ENCODE results near the gene MRPL21. TPM values are rescaled to one million over a fixed set of nuclear protein-coding genes. Genes with fewer than 3 reads are reported as not detected.

The MRPL21 gene
- total and polyA plus RNA-seq, 4 donors = 27.0 to 101 (median 58.3) TPM

DNA sequence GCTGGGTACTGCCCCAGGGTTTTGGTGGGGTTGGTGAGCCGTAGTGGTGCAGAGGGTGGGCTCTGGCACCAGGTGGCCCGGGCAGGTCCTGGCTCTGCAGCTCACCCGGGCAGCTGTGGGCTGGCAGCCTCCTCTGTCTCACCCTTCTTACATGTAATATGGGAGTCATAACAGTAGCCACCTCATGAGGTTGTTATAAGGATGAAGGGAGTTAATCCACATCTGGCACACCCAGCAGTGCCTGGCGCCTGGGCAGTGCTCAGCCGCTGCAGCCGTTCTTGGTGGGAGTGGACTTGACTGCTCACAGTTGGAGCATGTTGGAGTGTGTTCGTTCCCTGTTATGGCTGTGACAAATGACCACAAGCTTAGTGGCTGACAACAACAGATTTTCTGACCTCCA is 28.7 kb upstream of the MRPL21 start:
- Histone ChIP-seq H3K9me3 (ENCODE audit: control insufficient read depth in 4 of 4, insufficient read depth in 3 of 4, low read length in 3 of 4) (no peaks in the 10 kb centered on the region), H3K4me3 (no peak overlapping the region), H3K4me1 (ENCODE audit: control insufficient read depth in 5 of 5, insufficient read depth in 5 of 5, low read length in 5 of 5) (peaks cover 0 to 15% (median 3%) of the 10 kb centered on the region in 5 donors), H3K27ac (ENCODE audit: low read depth in 1 of 2, low read length in 1 of 2) (no peak overlapping the region), H3K36me3 (ENCODE audit: control insufficient read depth in 4 of 4, insufficient read depth in 4 of 4, low read length in 4 of 4) (peaks cover 12 to 70% (median 26%) of the 10 kb centered on the region in 4 donors), H3K27me3 (ENCODE audit: control insufficient read depth in 3 of 3, insufficient read depth in 3 of 3, low read length in 2 of 3) (no peaks in the 10 kb centered on the region), H3K9ac (ENCODE audit: insufficient read depth in 1 of 2, low read length in 2 of 2) (no peak overlapping the region)
- TF ChIP-seq CTCF (IDR thresholded peaks at IDR 0.05; ENCODE audit: control extremely low read depth, extremely low read depth) = no peak
- ATAC-seq (ENCODE audit: insufficient read depth, low FRiP score) (no peak), DNase-seq (no peak)
- WGBS, 2 donors = 92 to 93% methylated on average over 7 of the region's 7 CpGs

DNA sequence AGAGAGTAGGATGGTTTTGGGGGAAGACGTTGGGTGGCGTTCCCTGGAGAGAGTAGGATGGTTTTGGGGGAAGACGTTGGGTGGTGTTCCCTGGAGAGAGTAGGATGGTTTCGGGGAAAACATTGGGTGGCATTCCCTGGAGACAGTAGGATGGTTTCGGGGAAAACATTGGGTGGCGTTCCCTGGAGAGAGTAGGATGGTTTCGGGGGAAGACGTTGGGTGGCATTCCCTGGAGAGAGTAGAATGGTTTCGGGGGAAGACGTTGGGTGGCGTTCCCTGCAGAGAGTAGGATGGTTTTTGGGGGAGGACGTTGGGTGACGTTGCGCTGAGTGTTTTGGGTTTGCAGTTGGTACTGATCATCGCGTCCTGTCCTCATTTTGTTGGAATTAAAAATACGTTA is 28.3 kb upstream of the MRPL21 start:
- ATAC-seq (ENCODE audit: insufficient read depth, low FRiP score) (no peak), DNase-seq (no peak)
- H3K36me3 ChIP-seq (ENCODE audit: control insufficient read depth in 4 of 4, insufficient read depth in 4 of 4, low read length in 4 of 4) = peaks cover 12 to 65% (median 24%) of the 10 kb centered on the region in 4 donors
- WGBS, 2 donors = 93 to 94% methylated on average over 17 of the region's 17 CpGs
- no peaks in the 10 kb centered on the region for H3K9me3 ChIP-seq (ENCODE audit: control insufficient read depth in 4 of 4, insufficient read depth in 3 of 4, low read length in 3 of 4)
- no peaks in the 10 kb centered on the region for H3K27me3 ChIP-seq (ENCODE audit: control insufficient read depth in 3 of 3, insufficient read depth in 3 of 3, low read length in 2 of 3)
- H3K27ac ChIP-seq (ENCODE audit: low read depth in 1 of 2, low read length in 1 of 2) = no peak overlapping the region
- no peak overlapping the region for H3K9ac ChIP-seq (ENCODE audit: insufficient read depth in 1 of 2, low read length in 2 of 2)
- H3K4me3 ChIP-seq = no peak overlapping the region
- no peak for TF ChIP-seq CTCF (IDR thresholded peaks at IDR 0.05; ENCODE audit: control extremely low read depth, extremely low read depth)
- peaks cover 0 to 16% (median 3%) of the 10 kb centered on the region in 5 donors for H3K4me1 ChIP-seq (ENCODE audit: control insufficient read depth in 5 of 5, insufficient read depth in 5 of 5, low read length in 5 of 5)

DNA sequence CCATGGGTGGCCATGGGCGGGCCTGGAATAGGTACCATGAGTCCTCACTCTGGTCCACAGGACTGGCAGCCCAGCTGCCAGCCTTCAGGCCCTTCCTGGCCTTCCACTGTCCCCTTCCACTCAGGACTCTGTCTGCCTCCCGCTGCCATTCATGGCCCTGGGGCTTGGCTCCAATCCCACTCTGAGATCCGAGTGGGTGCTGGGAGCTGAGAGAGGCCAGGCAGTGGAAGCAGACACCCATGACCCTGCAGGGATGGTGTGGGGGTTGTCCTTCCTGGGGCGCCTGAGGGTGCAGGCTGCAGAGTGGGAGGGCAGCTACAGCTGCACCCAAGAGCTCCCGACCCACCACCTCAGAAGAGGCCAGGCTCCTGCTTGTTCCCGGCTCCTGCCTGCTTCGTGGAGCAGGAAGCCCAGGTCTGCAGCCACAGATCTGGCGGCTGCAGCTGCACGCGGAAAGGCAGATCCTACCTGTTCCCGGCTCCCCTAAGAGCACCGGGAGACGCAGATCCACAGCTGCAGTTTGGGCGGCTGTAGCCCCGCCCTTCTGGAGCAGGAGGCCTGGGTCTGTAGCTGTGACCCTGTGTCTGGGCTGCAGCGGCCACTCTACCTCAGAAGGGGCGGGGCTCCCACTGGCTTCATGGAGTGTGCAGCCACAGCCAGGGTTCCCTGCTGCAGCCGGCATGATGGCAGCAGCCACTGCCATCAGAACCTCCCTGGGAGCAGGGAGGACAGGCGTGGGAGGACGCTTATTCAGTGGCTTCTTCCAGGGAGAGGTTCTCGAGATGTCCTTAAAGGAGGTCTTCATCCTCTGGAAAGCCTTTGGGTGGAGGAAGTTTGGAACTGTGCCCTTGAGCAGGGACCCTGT is 27.6 kb upstream of the MRPL21 start:
- Histone ChIP-seq H3K27ac (ENCODE audit: low read depth in 1 of 2, low read length in 1 of 2) (no peak overlapping the region), H3K27me3 (ENCODE audit: control insufficient read depth in 3 of 3, insufficient read depth in 3 of 3, low read length in 2 of 3) (no peaks in the 10 kb centered on the region), H3K36me3 (ENCODE audit: control insufficient read depth in 4 of 4, insufficient read depth in 4 of 4, low read length in 4 of 4) (peaks cover 12 to 58% (median 22%) of the 10 kb centered on the region in 4 donors), H3K9ac (ENCODE audit: insufficient read depth in 1 of 2, low read length in 2 of 2) (no peak overlapping the region), H3K9me3 (ENCODE audit: control insufficient read depth in 4 of 4, insufficient read depth in 3 of 4, low read length in 3 of 4) (peaks cover 0 to 2% (median 0%) of the 10 kb centered on the region in 4 donors), H3K4me1 (ENCODE audit: control insufficient read depth in 5 of 5, insufficient read depth in 5 of 5, low read length in 5 of 5) (peaks cover 0 to 16% (median 3%) of the 10 kb centered on the region in 5 donors), H3K4me3 (no peak overlapping the region)
- no peak for TF ChIP-seq CTCF (IDR thresholded peaks at IDR 0.05; ENCODE audit: control extremely low read depth, extremely low read depth)
- no peak for ATAC-seq (ENCODE audit: insufficient read depth, low FRiP score)
- WGBS, 2 donors = 91 to 95% methylated on average over 20 to 21 of the region's 21 CpGs
- no peak for DNase-seq

All from lung (tissue), 12 donors.